CD14-positive monocyte (primary cell): ENCODE measurements around the gene CEACAM16. TPM values are rescaled to one million over a fixed set of nuclear protein-coding genes. Genes with fewer than 3 reads are reported as not detected.

Experiments used
- DNase-seq, 3 donors: peaks; one replicate each; pipeline ENCODE4 v3.0.0-alpha.2; 2011 to 2022
- H2AFZ ChIP-seq: 2 replicates; pipeline ENCODE4 v1.6.0; 2012; ENCODE audit warnings: mild to moderate bottlenecking, low read depth, low read length, inconsistent platforms; ENCODE audit not compliant: insufficient read depth, poor library complexity, severe bottlenecking
- H3K27ac ChIP-seq, 2 donors: 1 replicate in 1 of 2; 2 replicates in 1 of 2; pipeline ENCODE4 v1.5.1; 2012 to 2013; ENCODE audit warnings: low read length in 2 of 2, control low read depth in 1 of 2, inconsistent platforms in 1 of 2, low read depth in 1 of 2, mild to moderate bottlenecking in 1 of 2
- H3K27me3 ChIP-seq, 2 donors: one replicate each; pipeline versions ENCODE4 v1.6.0 to v1.6.1; 2011 to 2013; ENCODE audit warnings: low read length in 2 of 2; ENCODE audit not compliant: control insufficient read depth in 2 of 2, insufficient read depth in 2 of 2
- H3K36me3 ChIP-seq, 2 donors: replicated peaks in 1 of 2; 1 replicate in 1 of 2; 2 replicates in 1 of 2; pipeline versions ENCODE4 v1.5.1 to v1.6.1; 2012 to 2013; ENCODE audit warnings: low read length in 2 of 2, control low read depth in 1 of 2, inconsistent platforms in 1 of 2, mild to moderate bottlenecking in 1 of 2; ENCODE audit not compliant: insufficient read depth in 2 of 2, control insufficient read depth in 1 of 2
- H3K4me1 ChIP-seq, 2 donors: 1 replicate in 1 of 2; 2 replicates in 1 of 2; pipeline versions ENCODE4 v1.5.1 to v1.6.1; 2012 to 2013; ENCODE audit warnings: low read length in 2 of 2, control low read depth in 1 of 2, inconsistent platforms in 1 of 2, mild to moderate bottlenecking in 1 of 2, moderate library complexity in 1 of 2; ENCODE audit not compliant: insufficient read depth in 2 of 2, control insufficient read depth in 1 of 2
- H3K4me2 ChIP-seq: replicated peaks from 2 replicates; pipeline ENCODE3; 2012; ENCODE audit warnings: low read length, moderate library complexity, mild to moderate bottlenecking; ENCODE audit not compliant: poor library complexity, severe bottlenecking; ENCODE audit errors: extremely low read depth
- H3K4me3 ChIP-seq, 3 experiments: fragments of 200-600 bp in 1 of 3; sonication (generic) in 1 of 3; replicated peaks in 1 of 3; 1 replicate in 2 of 3; 2 replicates in 1 of 3; pipeline ENCODE4 v1.5.1; 2011 to 2013; ENCODE audit warnings: low read length in 3 of 3, mild to moderate bottlenecking in 3 of 3, control low read depth in 2 of 3, low read depth in 2 of 3, inconsistent platforms in 1 of 3, moderate library complexity in 1 of 3
- H3K79me2 ChIP-seq: 2 replicates; pipeline ENCODE4 v1.6.0; 2012; ENCODE audit warnings: mild to moderate bottlenecking, control low read depth, inconsistent platforms, low read length, moderate library complexity; ENCODE audit not compliant: insufficient read depth
- H3K9ac ChIP-seq: 2 replicates; pipeline ENCODE4 v1.6.0; 2017; ENCODE audit warnings: low read length, mild to moderate bottlenecking; ENCODE audit not compliant: insufficient read depth, poor library complexity, severe bottlenecking
- H3K9me3 ChIP-seq, 2 donors: replicated peaks in 1 of 2; 1 replicate in 1 of 2; 2 replicates in 1 of 2; pipeline versions ENCODE4 v1.5.1 to v1.6.1; 2012 to 2013; ENCODE audit warnings: low read length in 2 of 2, control low read depth in 1 of 2; ENCODE audit not compliant: control insufficient read depth in 1 of 2, insufficient read depth in 1 of 2
- H4K20me1 ChIP-seq: 2 replicates; pipeline ENCODE4 v1.6.0; 2012; ENCODE audit warnings: mild to moderate bottlenecking, low read length, control low read depth, moderate library complexity; ENCODE audit not compliant: insufficient read depth
- H3K27ac Mint-ChIP-seq, 7 donors: one replicate each; pipeline ENCODE4 v1.8.0; 2020; ENCODE audit warnings: mild to moderate bottlenecking in 7 of 7, mixed read lengths in 7 of 7, moderate library complexity in 6 of 7, inconsistent platforms in 2 of 7
- H3K27me3 Mint-ChIP-seq, 3 donors: one replicate each; pipeline ENCODE4 v1.8.0; 2021 to 2022; ENCODE audit warnings: low read depth in 3 of 3, mild to moderate bottlenecking in 3 of 3, mixed read lengths in 3 of 3, moderate library complexity in 3 of 3, inconsistent platforms in 1 of 3
- H3K36me3 Mint-ChIP-seq, 2 donors: one replicate each; pipeline ENCODE4 v1.8.0; 2020; ENCODE audit warnings: mixed read lengths in 2 of 2, inconsistent platforms in 1 of 2, mild to moderate bottlenecking in 1 of 2
- H3K4me1 Mint-ChIP-seq: one replicate; pipeline ENCODE4 v1.8.0; 2020; ENCODE audit warnings: mild to moderate bottlenecking, mixed read lengths
- H3K4me3 Mint-ChIP-seq, 2 donors: one replicate each; pipeline ENCODE4 v1.8.0; 2020; ENCODE audit warnings: mild to moderate bottlenecking in 2 of 2, mixed read lengths in 2 of 2, moderate library complexity in 1 of 2
- H3K9me3 Mint-ChIP-seq, 7 donors: one replicate each; pipeline ENCODE4 v1.8.0; 2020 to 2022; ENCODE audit warnings: mixed read lengths in 7 of 7, mild to moderate bottlenecking in 6 of 7, moderate library complexity in 6 of 7, inconsistent platforms in 2 of 7
- CTCF ChIP-seq: fragments of 200-600 bp; IDR thresholded peaks from one replicate; pipeline ENCODE4 v1.8.0; 2022; ENCODE audit warnings: antibody characterized with exemption, mild to moderate bottlenecking
- whole genome bisulfite sequencing: methylation state at CpG from one replicate; pipeline ENCODE4 v1.1.5; 2013; ENCODE audit warnings: missing lambda C conversion rate; ENCODE audit not compliant: insufficient coverage; 5-methylcytosine and 5-hydroxymethylcytosine counted together
- intact Hi-C, 2 donors: fragments of 100-400 bp; cut with micrococcal nuclease; formaldehyde crosslinking; loops; one replicate each; pipeline versions ENCODE4 v1.15.0 to v1.15.1; 2023
- polyA plus RNA-seq, 3 donors: library from polyadenylated mRNA; depleted of rRNA in 1 of 3; unstranded in 2 of 3; stranded (reverse) in 1 of 3; fragments of 300-500 nt in 2 of 3; fragments of >200 nt in 1 of 3; fragmentation: Illumina TruSeq in 2 of 3; gene quantifications; 1 replicate in 2 of 3; 2 replicates in 1 of 3; pipeline ENCODE4 v1.2.3, GENCODE V29; 2012 to 2021

CEACAM16 gene
- polyA plus RNA-seq, 3 donors: not detected

GRCh38 chr19:44753932-44754749 lies 55.2 kb downstream of the CEACAM16 start:
- Histone ChIP-seq H3K36me3 (peaks cover 58 to 68% of the 10 kb centered on the region in 2 donors), H3K79me2 (peaks cover 67% of the 10 kb centered on the region), H3K4me3 (peak overlapping the region; percentile 64 to 96 (median 73)), H3K27ac (peak overlapping the region; percentile 97 to 99), H3K4me2 (peak overlapping the region; percentile 96), H3K9ac (peak overlapping the region; percentile 88), H2AFZ (no peak overlapping the region), H3K4me1 (peaks cover 62 to 70% of the 10 kb centered on the region in 2 donors), H3K27me3 (no peaks in the 10 kb centered on the region), H4K20me1 (peaks cover 59% of the 10 kb centered on the region), H3K9me3 (no peaks in the 10 kb centered on the region)
- H3K4me3 Mint-ChIP-seq: peak overlapping the region; percentile 90 to 94
- H3K36me3 Mint-ChIP-seq: peaks cover 74 to 85% of the 10 kb centered on the region in 2 donors
- peaks cover 0 to 3% (median 2%) of the 10 kb centered on the region in 3 donors for H3K27me3 Mint-ChIP-seq
- TF ChIP-seq CTCF: no peak
- peaks cover 64% of the 10 kb centered on the region for H3K4me1 Mint-ChIP-seq
- peaks cover 0 to 2% (median 0%) of the 10 kb centered on the region in 7 donors for H3K9me3 Mint-ChIP-seq
- peak; percentile 91 to 94 (median 93) for DNase-seq
- 0% methylated on average over 15 of the region's 33 CpGs for WGBS
- intact Hi-C loops: loop anchor here (5.0 kb wide), 1 partner anchor 67 kb away; no protein-coding TSS in a partner anchor
- H3K27ac Mint-ChIP-seq: peak overlapping the region; percentile 98 to 100 (median 99)

- 18% methylated on average over 8 of the region's 11 CpGs for WGBS
- Histone ChIP-seq H3K27me3 (no peaks in the 10 kb centered on the region), H3K27ac (peak overlapping the region; percentile 97 to 99), H3K9ac (peak overlapping the region; percentile 88), H3K4me2 (peak overlapping the region; percentile 96), H3K9me3 (no peaks in the 10 kb centered on the region), H3K36me3 (peaks cover 63 to 73% of the 10 kb centered on the region in 2 donors), H4K20me1 (peaks cover 59% of the 10 kb centered on the region), H3K4me1 (peaks cover 58 to 65% of the 10 kb centered on the region in 2 donors), H3K4me3 (peak overlapping the region; percentile 64 to 96 (median 73)), H3K79me2 (peaks cover 61% of the 10 kb centered on the region), H2AFZ (no peak overlapping the region)
- peak overlapping the region; percentile 88 to 100 (median 99) for H3K27ac Mint-ChIP-seq
- no peak for TF ChIP-seq CTCF
- peaks cover 0 to 2% (median 0%) of the 10 kb centered on the region in 7 donors for H3K9me3 Mint-ChIP-seq
- no peak for DNase-seq
- H3K4me1 Mint-ChIP-seq: peaks cover 61% of the 10 kb centered on the region
- H3K27me3 Mint-ChIP-seq: peaks cover 0 to 3% (median 2%) of the 10 kb centered on the region in 3 donors
- H3K4me3 Mint-ChIP-seq: peak overlapping the region; percentile 77 to 90
- intact Hi-C loops: loop anchor here (5.0 kb wide), 1 partner anchor 67 kb away; no protein-coding TSS in a partner anchor
- H3K36me3 Mint-ChIP-seq: peaks cover 73 to 85% of the 10 kb centered on the region in 2 donors
Measured at GRCh38 chr19:44754750-44755080, 55.8 kb downstream of the CEACAM16 start.
